Hepatic stellate cell (primary cell): ENCODE results near the gene SCAMP4.

ENCODE experiments used
- DNase-seq: peaks from one replicate; pipeline ENCODE4 v3.0.0; 2011; ENCODE audit warnings: low spot score

The SCAMP4 gene

GRCh38 chr19:1956868-1957492 is 51.8 kb downstream of the SCAMP4 start:
- no peak for DNase-seq

DNA sequence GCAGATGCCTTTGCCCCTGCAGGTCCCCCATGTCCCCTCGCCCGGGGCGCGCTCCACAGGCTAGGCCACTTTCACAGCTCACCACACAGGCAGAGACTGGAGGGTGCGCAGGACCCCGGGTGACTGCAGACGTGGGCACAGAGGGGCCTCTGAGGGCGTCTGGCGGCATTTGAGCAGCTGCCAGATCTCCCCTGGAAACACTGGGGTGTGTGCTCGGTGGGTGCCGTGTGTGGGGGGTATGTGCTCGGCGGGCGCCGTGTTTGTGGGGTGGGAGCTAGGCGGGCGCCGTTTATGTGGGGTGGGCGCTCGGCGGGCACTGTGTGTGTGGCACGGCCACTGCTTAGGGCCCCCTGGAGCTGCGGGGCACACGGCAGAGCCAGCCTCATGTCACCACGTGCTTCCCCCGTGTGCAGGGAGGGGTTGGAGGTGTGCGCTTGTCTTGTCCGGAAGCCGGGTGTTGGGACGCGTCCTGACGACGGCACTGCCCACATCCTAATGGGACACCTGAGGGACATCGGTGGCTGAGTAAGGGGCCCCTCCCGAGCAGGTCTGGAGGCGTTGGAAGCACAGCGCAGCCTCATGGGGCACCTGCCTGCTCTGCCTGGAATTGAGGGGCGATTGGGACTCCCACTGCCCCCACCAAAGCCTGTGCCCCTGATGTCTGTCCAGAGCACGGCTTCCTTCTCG is 52.5 kb downstream of the SCAMP4 start:
- no peak for DNase-seq

- DNase-seq = no peak
Measured at GRCh38 chr19:1959928-1960589, 54.9 kb downstream of the SCAMP4 start.

- no peak for DNase-seq
Measured at GRCh38 chr19:1961000-1961883, 56.0 kb downstream of the SCAMP4 start.

- no peak for DNase-seq
Measured at GRCh38 chr19:1962674-1963073, 57.5 kb downstream of the SCAMP4 start.

GRCh38 chr19:1967087-1967608 is 61.9 kb downstream of the SCAMP4 start:
- no peak for DNase-seq

DNA sequence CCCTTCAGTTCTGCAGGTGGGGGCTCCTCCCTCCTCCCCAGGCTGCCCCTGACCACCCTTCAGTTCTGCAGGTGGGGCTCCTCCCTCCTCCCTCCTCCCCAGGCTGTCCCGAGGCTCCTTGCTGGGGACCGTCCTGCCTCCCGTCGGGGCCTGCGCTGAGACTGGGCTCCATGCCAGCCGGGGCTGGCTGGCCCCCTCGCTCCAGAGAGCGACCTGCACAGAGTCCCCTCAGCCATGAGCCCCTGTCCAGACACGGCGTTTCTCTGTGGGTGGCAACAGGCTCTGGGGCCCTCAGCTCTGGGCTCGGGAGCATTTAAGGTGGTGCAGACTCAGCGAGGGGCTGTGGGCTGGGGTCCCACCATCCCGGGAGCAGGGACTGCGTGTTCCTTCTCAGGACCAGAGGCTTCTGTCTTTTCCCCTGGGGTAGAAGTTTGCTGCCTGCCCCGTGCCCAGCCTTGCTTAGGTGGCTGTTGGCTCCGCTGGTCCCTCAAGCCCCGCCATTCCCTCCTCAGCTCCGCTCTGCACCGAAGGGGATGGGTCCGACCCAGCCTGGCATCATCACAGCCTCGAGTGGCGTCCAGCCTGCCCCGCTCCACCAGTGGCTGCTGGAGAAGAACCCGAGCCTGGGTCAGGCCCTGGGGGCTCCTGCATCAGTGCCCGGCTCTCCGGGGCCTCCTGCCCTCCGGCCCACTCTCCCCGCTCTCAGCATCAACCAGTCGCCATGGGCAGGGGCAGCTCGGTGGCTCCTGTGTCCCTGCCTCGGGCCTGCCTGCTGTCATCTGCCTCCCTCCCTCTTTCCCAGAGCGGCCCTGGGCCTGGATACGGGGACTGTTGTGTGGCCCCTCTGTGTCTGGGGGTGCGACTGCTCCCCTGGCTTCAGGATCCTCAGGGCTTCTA is 63.3 kb downstream of the SCAMP4 start:
- DNase-seq = no peak

GRCh38 chr19:1969176-1970002 is 64.2 kb downstream of the SCAMP4 start:
- DNase-seq = no peak

- no peak for DNase-seq
Measured at GRCh38 chr19:1970003-1970805, 65.0 kb downstream of the SCAMP4 start.

GRCh38 chr19:1970806-1971502 is 65.8 kb downstream of the SCAMP4 start:
- no peak for DNase-seq

DNA sequence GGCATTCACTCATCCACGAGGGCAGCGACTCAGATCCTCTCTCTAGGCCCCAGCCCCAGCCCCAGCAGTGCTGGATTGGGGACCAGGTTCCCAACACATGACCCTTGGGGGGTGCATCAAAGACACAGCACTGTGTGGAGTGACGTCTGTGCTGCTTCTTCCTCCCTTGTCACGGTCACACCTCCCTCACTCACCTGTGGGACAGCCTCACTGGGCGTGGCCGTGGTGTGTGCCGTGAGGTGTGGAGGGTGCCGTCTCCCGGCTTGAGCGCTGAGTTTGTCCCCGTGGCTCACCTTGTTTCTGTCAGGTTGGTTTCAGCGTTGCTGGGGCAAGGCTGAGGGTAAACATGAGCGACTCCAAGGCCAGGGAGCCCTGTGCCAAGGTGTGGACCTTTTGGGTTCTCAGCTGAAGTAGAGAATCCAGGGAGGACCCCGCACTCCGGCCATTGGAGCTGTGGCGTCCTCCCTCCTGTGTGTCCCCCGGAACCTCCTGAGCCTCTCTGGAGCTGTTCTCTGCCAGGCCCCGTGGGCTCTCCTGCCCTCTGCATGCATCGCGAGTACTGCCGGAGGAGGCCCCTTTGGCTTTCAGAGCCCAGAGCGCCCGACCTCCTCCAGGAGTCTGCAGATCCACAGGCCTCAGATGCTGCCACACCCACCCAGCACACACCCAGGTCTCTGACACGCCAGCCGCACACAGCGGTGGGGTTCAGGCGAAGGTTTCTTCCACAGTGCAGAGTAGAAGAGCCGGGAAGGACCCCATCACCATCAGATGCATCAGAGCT is 69.4 kb downstream of the SCAMP4 start:
- no peak for DNase-seq

DNA sequence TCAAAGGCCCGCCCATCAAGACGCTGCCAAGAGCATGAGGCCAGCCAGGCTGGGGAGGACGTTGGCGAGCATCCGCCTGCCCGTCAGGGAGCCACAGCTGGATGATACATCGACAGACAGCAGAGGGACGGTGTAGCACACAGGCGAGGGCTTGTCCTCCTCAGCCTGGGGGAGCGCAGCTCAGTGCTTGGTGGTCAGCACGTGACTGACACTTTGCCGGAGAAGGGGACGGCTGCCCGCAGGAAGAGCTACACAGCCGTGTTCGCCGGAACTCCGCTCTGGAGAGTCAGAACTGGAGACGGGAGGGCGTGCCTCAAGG is 69.9 kb downstream of the SCAMP4 start:
- DNase-seq = no peak
